HG03175 (cell line): ENCODE data around the gene EXOSC2.

ENCODE experiments used
- ATAC-seq: cut with Tn5 transposase; IDR thresholded peaks from one replicate; pipeline ENCODE4 v1.9.1; 2021; ENCODE audit warnings: mild to moderate bottlenecking, moderate library complexity; ENCODE audit not compliant: unreplicated experiment

EXOSC2 gene

GRCh38 chr9:130735566-130735965, 42.0 kb downstream of the EXOSC2 start:
- no peak for ATAC-seq

DNA sequence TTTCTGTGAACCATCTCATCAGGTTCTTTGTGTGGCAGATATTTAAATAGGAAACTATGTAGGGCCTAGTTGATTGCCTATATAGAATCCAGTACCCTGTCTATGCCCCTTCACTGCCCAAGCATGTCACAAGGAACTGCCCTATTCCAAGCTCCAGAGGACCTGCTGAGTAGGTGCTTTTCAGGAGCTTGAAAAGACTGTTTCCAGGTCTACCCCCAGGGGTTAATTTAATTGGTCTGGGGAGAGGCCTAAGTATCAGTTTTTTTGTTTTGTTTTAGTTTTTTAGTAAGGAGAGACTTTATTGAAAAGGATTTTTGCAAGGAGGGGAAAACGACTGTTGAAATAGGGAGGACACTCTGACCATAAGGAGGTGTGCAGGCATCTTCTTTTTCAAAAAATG, 43.3 kb downstream of the EXOSC2 start:
- no peak for ATAC-seq

GRCh38 chr9:130738281-130738680, 44.7 kb downstream of the EXOSC2 start:
- ATAC-seq, result no peak

- ATAC-seq, result no peak
These were observed 45.5 kb downstream of the EXOSC2 start for GRCh38 chr9:130739081-130739480.

- ATAC-seq, result no peak
These were observed 46.8 kb downstream of the EXOSC2 start for GRCh38 chr9:130740218-130741023.

DNA sequence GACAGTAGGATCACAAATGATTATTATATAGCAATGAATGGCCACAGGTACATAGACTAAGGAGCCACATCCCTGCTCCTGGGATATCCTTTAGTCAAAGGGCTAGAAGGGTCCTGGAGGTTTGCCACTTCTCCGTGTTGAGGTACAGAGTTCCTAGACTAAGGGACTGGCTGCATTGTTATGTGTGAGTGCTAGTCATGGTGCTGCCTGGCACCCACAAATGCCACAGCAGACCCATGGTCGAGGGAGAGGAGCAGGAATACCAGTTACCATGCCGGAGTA, 47.4 kb downstream of the EXOSC2 start:
- ATAC-seq, result no peak

GRCh38 chr9:130741831-130742449, 48.4 kb downstream of the EXOSC2 start:
- ATAC-seq, result no peak

DNA sequence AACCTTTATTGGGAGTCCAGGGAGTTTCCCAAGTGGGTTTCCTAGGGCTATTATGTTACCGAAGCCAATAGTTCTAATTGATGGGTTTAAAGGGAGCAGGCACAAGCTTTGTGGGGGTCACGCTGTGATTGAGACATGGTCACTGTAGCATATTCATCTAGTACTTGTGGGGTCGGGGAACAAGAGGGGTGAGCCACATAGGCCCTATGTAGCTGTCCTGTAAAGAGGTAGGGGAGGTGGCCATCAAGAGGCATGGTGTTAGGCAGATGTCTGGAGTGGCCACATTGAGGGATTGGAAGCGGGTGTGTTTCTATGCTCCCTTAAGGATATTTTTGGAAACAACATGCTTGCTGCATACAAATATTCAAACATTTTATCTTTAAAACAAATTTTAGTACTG, 50.1 kb downstream of the EXOSC2 start:
- ATAC-seq, result no peak

- ATAC-seq, result no peak
These were observed 51.7 kb downstream of the EXOSC2 start for GRCh38 chr9:130745210-130745800.

DNA sequence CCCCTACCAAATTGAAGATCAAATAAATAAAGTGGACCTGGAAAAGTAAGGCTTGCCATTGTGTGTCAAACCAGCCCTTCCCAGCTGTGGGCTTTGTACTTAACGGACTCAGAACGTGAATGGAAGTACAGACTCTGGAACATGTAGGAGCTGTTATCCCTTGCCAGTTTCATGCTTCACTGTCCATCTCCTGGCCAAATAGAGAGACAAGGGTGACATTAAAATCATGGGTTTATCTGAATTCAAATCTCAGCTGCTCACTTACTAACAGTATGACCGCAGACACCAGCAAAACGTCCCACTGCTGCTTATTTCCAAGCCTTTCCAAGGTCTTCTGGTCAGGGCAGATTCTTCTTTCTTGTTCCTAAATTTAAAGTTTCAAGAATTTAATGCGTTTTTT, 52.2 kb downstream of the EXOSC2 start:
- no peak for ATAC-seq

DNA sequence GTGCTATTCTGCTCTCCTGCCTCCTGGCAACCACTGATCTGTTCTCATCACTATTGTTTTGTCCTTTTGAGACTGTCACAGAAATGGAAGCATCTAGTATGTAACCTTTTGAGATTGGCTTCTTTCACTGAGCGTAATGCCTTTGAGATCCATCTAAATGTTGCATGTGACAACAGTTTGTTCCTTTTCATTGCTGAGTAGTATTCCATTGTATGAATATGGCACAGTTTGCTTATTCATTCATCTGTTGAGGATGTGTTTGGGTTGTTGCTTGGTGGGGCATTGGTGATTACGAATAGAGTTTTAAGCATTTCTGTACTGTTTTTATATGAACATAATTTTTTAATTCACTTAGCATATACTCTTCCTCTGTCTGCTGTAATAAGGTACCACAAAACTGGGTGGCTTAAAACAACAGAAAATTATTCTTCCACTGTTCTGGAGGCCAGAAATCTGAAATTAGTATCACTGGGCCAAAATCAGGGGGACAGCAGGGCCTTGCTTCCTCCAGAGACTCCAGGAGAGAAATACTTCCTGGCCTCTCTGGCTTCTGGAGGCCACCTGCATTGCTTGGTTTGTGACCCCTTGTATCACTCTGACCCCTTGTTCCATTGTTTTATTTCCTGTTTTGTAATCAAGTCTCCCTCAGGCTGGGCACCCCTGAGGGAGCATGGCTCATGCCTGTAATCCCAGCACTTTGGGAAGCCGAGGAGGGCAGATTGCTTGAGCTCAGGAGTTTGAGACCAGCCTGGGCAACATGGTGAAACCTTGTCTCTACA, 53.0 kb downstream of the EXOSC2 start:
- no peak for ATAC-seq

- no peak for ATAC-seq
These were observed 58.2 kb downstream of the EXOSC2 start for GRCh38 chr9:130751631-130752355.
